ENCODE results near the gene C6orf163. TPM values are rescaled to one million over a fixed set of nuclear protein-coding genes. Genes with fewer than 3 reads are reported as not detected.

C6orf163 gene
- total and polyA plus RNA-seq, 2 of the 13 experiments (the other 11 are each of a cell fraction or from before 2014, with no cell fraction given), result 0.62 to 1.8 TPM

DNA sequence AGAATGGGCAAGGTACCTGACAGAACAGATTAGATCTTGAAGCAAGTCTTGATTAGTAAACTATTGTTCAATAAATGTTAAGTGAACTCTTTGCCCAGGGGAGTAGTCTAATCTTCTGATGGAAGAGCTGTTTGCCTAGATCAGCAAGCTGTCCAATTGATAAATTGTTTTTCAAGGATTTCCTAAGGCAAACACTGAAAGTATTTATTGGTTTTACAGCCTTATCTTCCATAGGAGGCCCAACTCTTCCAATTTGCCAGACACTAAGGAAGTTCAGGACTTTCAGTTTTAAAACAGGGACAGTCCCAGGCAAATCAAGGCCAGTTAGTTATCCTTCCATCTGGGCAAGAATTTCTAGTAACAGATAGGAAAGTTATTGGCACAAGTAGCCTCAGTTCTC is 1.8 kb upstream of the C6orf163 start (continued):
- TF ChIP-seq, protein P1, sequence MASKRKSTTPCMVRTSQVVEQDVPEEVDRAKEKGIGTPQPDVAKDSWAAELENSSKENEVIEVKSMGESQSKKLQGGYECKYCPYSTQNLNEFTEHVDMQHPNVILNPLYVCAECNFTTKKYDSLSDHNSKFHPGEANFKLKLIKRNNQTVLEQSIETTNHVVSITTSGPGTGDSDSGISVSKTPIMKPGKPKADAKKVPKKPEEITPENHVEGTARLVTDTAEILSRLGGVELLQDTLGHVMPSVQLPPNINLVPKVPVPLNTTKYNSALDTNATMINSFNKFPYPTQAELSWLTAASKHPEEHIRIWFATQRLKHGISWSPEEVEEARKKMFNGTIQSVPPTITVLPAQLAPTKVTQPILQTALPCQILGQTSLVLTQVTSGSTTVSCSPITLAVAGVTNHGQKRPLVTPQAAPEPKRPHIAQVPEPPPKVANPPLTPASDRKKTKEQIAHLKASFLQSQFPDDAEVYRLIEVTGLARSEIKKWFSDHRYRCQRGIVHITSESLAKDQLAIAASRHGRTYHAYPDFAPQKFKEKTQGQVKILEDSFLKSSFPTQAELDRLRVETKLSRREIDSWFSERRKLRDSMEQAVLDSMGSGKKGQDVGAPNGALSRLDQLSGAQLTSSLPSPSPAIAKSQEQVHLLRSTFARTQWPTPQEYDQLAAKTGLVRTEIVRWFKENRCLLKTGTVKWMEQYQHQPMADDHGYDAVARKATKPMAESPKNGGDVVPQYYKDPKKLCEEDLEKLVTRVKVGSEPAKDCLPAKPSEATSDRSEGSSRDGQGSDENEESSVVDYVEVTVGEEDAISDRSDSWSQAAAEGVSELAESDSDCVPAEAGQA (IDR thresholded peaks at IDR 0.05; ENCODE audit: low read depth), result no peak
- TF ChIP-seq, protein P1 (CRISPR knock-in tag; IDR thresholded peaks at IDR 0.05; ENCODE audit: borderline replicate concordance), result no peak
- no peak for TF ChIP-seq ZNF616 (CRISPR knock-in tag; IDR thresholded peaks at IDR 0.05; ENCODE audit: low read depth)
- TF ChIP-seq, protein P2, sequence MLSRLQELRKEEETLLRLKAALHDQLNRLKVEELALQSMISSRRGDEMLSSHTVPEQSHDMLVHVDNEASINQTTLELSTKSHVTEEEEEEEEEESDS (CRISPR knock-in tag; IDR thresholded peaks at IDR 0.05; ENCODE audit: borderline replicate concordance), result no peak
- TF ChIP-seq, protein P3, sequence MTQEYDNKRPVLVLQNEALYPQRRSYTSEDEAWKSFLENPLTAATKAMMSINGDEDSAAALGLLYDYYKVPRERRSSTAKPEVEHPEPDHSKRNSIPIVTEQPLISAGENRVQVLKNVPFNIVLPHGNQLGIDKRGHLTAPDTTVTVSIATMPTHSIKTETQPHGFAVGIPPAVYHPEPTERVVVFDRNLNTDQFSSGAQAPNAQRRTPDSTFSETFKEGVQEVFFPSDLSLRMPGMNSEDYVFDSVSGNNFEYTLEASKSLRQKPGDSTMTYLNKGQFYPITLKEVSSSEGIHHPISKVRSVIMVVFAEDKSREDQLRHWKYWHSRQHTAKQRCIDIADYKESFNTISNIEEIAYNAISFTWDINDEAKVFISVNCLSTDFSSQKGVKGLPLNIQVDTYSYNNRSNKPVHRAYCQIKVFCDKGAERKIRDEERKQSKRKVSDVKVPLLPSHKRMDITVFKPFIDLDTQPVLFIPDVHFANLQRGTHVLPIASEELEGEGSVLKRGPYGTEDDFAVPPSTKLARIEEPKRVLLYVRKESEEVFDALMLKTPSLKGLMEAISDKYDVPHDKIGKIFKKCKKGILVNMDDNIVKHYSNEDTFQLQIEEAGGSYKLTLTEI (CRISPR knock-in tag; conservative IDR thresholded peaks at IDR 0.05), result no peak
- TF ChIP-seq ZNF124 (CRISPR knock-in tag; IDR thresholded peaks at IDR 0.05), result no peak
- TF ChIP-seq ZNF737 (CRISPR knock-in tag; IDR thresholded peaks at IDR 0.05; ENCODE audit: borderline replicate concordance), result no peak
- no peak for TF ChIP-seq RFX5 (IDR thresholded peaks at IDR 0.05; ENCODE audit: low read depth, low read length)
- TF ChIP-seq, protein P4, sequence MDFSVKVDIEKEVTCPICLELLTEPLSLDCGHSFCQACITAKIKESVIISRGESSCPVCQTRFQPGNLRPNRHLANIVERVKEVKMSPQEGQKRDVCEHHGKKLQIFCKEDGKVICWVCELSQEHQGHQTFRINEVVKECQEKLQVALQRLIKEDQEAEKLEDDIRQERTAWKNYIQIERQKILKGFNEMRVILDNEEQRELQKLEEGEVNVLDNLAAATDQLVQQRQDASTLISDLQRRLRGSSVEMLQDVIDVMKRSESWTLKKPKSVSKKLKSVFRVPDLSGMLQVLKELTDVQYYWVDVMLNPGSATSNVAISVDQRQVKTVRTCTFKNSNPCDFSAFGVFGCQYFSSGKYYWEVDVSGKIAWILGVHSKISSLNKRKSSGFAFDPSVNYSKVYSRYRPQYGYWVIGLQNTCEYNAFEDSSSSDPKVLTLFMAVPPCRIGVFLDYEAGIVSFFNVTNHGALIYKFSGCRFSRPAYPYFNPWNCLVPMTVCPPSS (IDR thresholded peaks at IDR 0.05), result no peak
- no peak for TF ChIP-seq ZFP36 (IDR thresholded peaks at IDR 0.05; ENCODE audit: borderline replicate concordance, low read depth, low read length, partially characterized antibody)
- TF ChIP-seq ZNF20 (CRISPR knock-in tag; IDR thresholded peaks at IDR 0.05), result no peak
- TF ChIP-seq ZNF557 (CRISPR knock-in tag; IDR thresholded peaks at IDR 0.05), result no peak
- TF ChIP-seq MAFK (conservative IDR thresholded peaks at IDR 0.05 in 1 of 2, IDR thresholded peaks at IDR 0.05 in 1 of 2; ENCODE audit: low read length in 2 of 2), result no peak
- no peak for TF ChIP-seq ZNF3 (CRISPR knock-in tag; IDR thresholded peaks at IDR 0.05)
- TF ChIP-seq, protein P5, sequence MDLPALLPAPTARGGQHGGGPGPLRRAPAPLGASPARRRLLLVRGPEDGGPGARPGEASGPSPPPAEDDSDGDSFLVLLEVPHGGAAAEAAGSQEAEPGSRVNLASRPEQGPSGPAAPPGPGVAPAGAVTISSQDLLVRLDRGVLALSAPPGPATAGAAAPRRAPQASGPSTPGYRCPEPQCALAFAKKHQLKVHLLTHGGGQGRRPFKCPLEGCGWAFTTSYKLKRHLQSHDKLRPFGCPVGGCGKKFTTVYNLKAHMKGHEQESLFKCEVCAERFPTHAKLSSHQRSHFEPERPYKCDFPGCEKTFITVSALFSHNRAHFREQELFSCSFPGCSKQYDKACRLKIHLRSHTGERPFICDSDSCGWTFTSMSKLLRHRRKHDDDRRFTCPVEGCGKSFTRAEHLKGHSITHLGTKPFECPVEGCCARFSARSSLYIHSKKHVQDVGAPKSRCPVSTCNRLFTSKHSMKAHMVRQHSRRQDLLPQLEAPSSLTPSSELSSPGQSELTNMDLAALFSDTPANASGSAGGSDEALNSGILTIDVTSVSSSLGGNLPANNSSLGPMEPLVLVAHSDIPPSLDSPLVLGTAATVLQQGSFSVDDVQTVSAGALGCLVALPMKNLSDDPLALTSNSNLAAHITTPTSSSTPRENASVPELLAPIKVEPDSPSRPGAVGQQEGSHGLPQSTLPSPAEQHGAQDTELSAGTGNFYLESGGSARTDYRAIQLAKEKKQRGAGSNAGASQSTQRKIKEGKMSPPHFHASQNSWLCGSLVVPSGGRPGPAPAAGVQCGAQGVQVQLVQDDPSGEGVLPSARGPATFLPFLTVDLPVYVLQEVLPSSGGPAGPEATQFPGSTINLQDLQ (CRISPR knock-in tag; IDR thresholded peaks at IDR 0.05), result no peak
- TF ChIP-seq SALL1 (CRISPR knock-in tag; IDR thresholded peaks at IDR 0.05), result no peak
- no peak for TF ChIP-seq KDM5A (IDR thresholded peaks at IDR 0.05; ENCODE audit: borderline replicate concordance, low read length)
